ENCODE measurements around the gene EGLN3.

- no peak for TF ChIP-seq POLR2A (IDR thresholded peaks at IDR 0.05)
- TF ChIP-seq CTCF (IDR thresholded peaks at IDR 0.05) = no peak
- TF ChIP-seq POLR2AphosphoS5 (IDR thresholded peaks at IDR 0.05) = no peak
These were observed 33.2 kb downstream of the EGLN3 start for GRCh38 chr14:33917661-33918060.

Measured in gastroesophageal sphincter (tissue), 3 donors.